Measurements from ENCODE around the gene PAWR.

DNA sequence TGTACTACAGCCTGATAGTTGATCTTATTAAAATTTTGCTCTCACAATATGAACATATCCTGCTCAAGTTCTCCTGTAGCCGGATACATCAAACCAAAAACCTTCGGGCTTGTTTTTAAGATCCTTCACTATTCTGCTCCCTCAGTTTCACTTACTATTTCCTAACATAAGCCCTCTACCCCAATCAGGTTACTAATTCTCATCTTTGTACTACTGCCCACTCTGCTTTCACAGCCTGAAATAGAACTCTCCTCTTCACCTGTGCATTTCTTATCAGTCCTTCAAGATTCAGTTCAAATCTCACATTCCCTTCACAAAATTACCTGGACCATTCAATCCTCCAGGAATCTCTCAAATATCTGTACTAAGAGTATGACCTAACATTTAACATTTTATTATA, 14.2 kb downstream of the PAWR start:
- TF ChIP-seq, protein P1, sequence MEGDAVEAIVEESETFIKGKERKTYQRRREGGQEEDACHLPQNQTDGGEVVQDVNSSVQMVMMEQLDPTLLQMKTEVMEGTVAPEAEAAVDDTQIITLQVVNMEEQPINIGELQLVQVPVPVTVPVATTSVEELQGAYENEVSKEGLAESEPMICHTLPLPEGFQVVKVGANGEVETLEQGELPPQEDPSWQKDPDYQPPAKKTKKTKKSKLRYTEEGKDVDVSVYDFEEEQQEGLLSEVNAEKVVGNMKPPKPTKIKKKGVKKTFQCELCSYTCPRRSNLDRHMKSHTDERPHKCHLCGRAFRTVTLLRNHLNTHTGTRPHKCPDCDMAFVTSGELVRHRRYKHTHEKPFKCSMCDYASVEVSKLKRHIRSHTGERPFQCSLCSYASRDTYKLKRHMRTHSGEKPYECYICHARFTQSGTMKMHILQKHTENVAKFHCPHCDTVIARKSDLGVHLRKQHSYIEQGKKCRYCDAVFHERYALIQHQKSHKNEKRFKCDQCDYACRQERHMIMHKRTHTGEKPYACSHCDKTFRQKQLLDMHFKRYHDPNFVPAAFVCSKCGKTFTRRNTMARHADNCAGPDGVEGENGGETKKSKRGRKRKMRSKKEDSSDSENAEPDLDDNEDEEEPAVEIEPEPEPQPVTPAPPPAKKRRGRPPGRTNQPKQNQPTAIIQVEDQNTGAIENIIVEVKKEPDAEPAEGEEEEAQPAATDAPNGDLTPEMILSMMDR (IDR thresholded peaks at IDR 0.05): no peak
- TF ChIP-seq POLR2A (IDR thresholded peaks at IDR 0.05): no peak
- no peak for TF ChIP-seq EP300 (IDR thresholded peaks at IDR 0.05)
